HCT116 (cell line): Measurements from ENCODE around the gene QSOX1. TPM values are rescaled to one million over a fixed set of nuclear protein-coding genes. Genes with fewer than 3 reads are reported as not detected.

ENCODE experiments used
- ATAC-seq: fragments of 200-7000 bp; cut with Tn5 transposase; 2 replicates; pipeline ENCODE4 v1.9.1; 2020; ENCODE audit warnings: mild to moderate bottlenecking, moderate library complexity
- BruUV-seq: library from RNA; stranded (reverse); fragments of 400-500 nt; replicated peaks from 2 replicates; lab custom pipeline; 2021; lab: Mats Ljungman, UMichigan
- CTCF ChIA-PET: fragments of 300-600 bp; sonication (Branson Sonifier 250); formaldehyde crosslinking; loops from one replicate; lab custom pipeline; 2021; ENCODE audit warnings: antibody characterized with exemption; lab: Charles Lee
- POLR2A ChIA-PET: fragments of 300-600, 350-600 bp; sonication (Branson Sonifier 250); formaldehyde crosslinking; loops from one replicate; lab custom pipeline; 2021; ENCODE audit warnings: antibody characterized with exemption; lab: Charles Lee
- RAD21 ChIA-PET, 2 experiments: fragments of 300-600 bp; sonication (Branson Sonifier 250); formaldehyde crosslinking; loops; one replicate each; lab custom pipeline; 2023; ENCODE audit warnings: low total read pairs in 2 of 2; ENCODE audit not compliant: uncharacterized antibody in 2 of 2, unreplicated experiment in 2 of 2, low non-redundant PET in 1 of 2; lab: Charles Lee
- DNase-seq: peaks from one replicate; pipeline ENCODE4 v3.0.0-alpha.2; 2010; ENCODE audit warnings: low read depth, low spot score
- H2AFZ ChIP-seq: fragments of 200-600 bp; shearing (Covaris generic), sonication (generic); 2 replicates; pipeline ENCODE4 v1.6.1; 2017; ENCODE audit warnings: low read depth, mixed run types, mixed read lengths, antibody characterized with exemption, low read length; ENCODE audit not compliant: poor library complexity, severe bottlenecking
- H3K27ac ChIP-seq: 2 replicates; pipeline ENCODE4 v1.5.1; 2012; ENCODE audit warnings: low read depth, low read length
- H3K27me3 ChIP-seq: fragments of 200-600 bp; sonication (generic); 2 replicates; pipeline ENCODE4 v1.6.1; 2016; ENCODE audit warnings: mixed run types, low read length, mixed read lengths; ENCODE audit not compliant: insufficient read depth
- H3K36me3 ChIP-seq, 2 experiments: fragments of 200-500 bp in 1 of 2; fragments of 200-600 bp in 1 of 2; sonication (Bioruptor generic) in 1 of 2; sonication (generic) in 1 of 2; 2 replicates each; pipeline versions ENCODE4 v1.5.1 to v1.6.1; 2014 to 2016; ENCODE audit warnings: low read length in 2 of 2, inconsistent platforms in 1 of 2, mixed read lengths in 1 of 2, mixed run types in 1 of 2; ENCODE audit not compliant: insufficient read depth in 2 of 2, control insufficient read depth in 1 of 2
- H3K4me1 ChIP-seq, 2 experiments: fragments of 200-600 bp in 1 of 2; sonication (generic) in 1 of 2; 2 replicates each; pipeline versions ENCODE4 v1.5.1 to v1.6.1; 2012 to 2017; ENCODE audit warnings: low read length in 2 of 2, inconsistent platforms in 1 of 2, mild to moderate bottlenecking in 1 of 2, mixed read lengths in 1 of 2, mixed run types in 1 of 2, moderate library complexity in 1 of 2; ENCODE audit not compliant: insufficient read depth in 2 of 2, control insufficient read depth in 1 of 2
- H3K4me2 ChIP-seq: fragments of 200-600 bp; sonication (generic); 2 replicates; pipeline ENCODE4 v1.6.1; 2017; ENCODE audit warnings: mixed run types, low read length, mixed read lengths
- H3K4me3 ChIP-seq, 2 experiments: fragments of 200-600 bp in 1 of 2; sonication (generic) in 1 of 2; replicated peaks in 1 of 2; 2 replicates each; pipeline ENCODE4 v1.5.1; 2011 to 2016; ENCODE audit warnings: low read length in 2 of 2, control low read depth in 1 of 2, low read depth in 1 of 2, mild to moderate bottlenecking in 1 of 2, mixed read lengths in 1 of 2, mixed run types in 1 of 2
- H3K79me2 ChIP-seq: fragments of 200-600 bp; sonication (generic); 2 replicates; pipeline ENCODE4 v1.6.1; 2017; ENCODE audit warnings: mild to moderate bottlenecking, mixed run types, low read length, moderate library complexity, mixed read lengths; ENCODE audit not compliant: insufficient read depth
- H3K9ac ChIP-seq: fragments of 200-600 bp; sonication (generic); 2 replicates; pipeline ENCODE4 v1.6.1; 2016; ENCODE audit warnings: low read length, mixed read lengths
- H3K9me2 ChIP-seq: fragments of 200-600 bp; sonication (generic), shearing (Covaris generic); 2 replicates; pipeline ENCODE4 v1.6.1; 2017; ENCODE audit warnings: mixed run types, mild to moderate bottlenecking, moderate library complexity; ENCODE audit not compliant: insufficient read depth
- H3K9me3 ChIP-seq, 2 experiments: fragments of 200-500 bp in 1 of 2; fragments of 200-600 bp in 1 of 2; sonication (Bioruptor generic) in 1 of 2; sonication (generic) in 1 of 2; 2 replicates each; pipeline ENCODE4 v1.6.1; 2014 to 2017; ENCODE audit warnings: low read length in 2 of 2, mixed read lengths in 2 of 2, inconsistent platforms in 1 of 2, low read depth in 1 of 2, mild to moderate bottlenecking in 1 of 2, mixed run types in 1 of 2, moderate library complexity in 1 of 2; ENCODE audit not compliant: control insufficient read depth in 1 of 2, insufficient read depth in 1 of 2
- H4K20me1 ChIP-seq: fragments of 200-600 bp; sonication (generic), shearing (Covaris generic); 2 replicates; pipeline ENCODE4 v1.6.1; 2017; ENCODE audit warnings: mixed run types, mild to moderate bottlenecking, moderate library complexity; ENCODE audit not compliant: insufficient read depth
- ELF1 ChIP-seq: IDR thresholded peaks from 2 replicates; pipeline ENCODE4 v1.6.1; 2012; ENCODE audit warnings: low read depth, borderline replicate concordance
- EZH2 ChIP-seq: fragments of 200-600 bp; sonication (generic); IDR thresholded peaks from 2 replicates; pipeline ENCODE4 v1.6.1; 2017; ENCODE audit warnings: antibody characterized with exemption, mixed run types
- EZH2phosphoT487 ChIP-seq: fragments of 200-600 bp; IDR thresholded peaks from 2 replicates; pipeline ENCODE4 v1.6.1; 2018; ENCODE audit warnings: antibody characterized with exemption, borderline replicate concordance
- POLR2A ChIP-seq: IDR thresholded peaks from 2 replicates; pipeline ENCODE4 v1.7.0; 2011; ENCODE audit warnings: borderline replicate concordance; ENCODE audit not compliant: insufficient read depth, insufficient read length; ENCODE audit errors: extremely low read depth
- POLR2AphosphoS5 ChIP-seq: IDR thresholded peaks from 2 replicates; pipeline ENCODE4 v1.6.1; 2011; ENCODE audit warnings: mild to moderate bottlenecking, low read depth, low read length, moderate library complexity
- RAD21 ChIP-seq: IDR thresholded peaks from 2 replicates; pipeline ENCODE4 v1.6.1; 2012; ENCODE audit warnings: low read depth, mild to moderate bottlenecking
- SIN3A ChIP-seq: IDR thresholded peaks from 2 replicates; pipeline ENCODE4 v1.6.1; 2012; ENCODE audit warnings: low read depth
- ZFX ChIP-seq: fragments of 450-650 bp; IDR thresholded peaks from 2 replicates; pipeline ENCODE4 v1.6.1; 2017
- intact Hi-C: fragments of 100-400 bp; cut with micrococcal nuclease; formaldehyde crosslinking; loops from 2 replicates; pipeline ENCODE4 v1.10.0; 2022
- total RNA-seq: library from RNA; stranded (reverse); gene quantifications from one replicate; pipeline ENCODE4 v1.2.1, GENCODE V29; 2021; ENCODE audit not compliant: unreplicated experiment
- TF ChIP-seq, protein P1 (sequence below), 3 experiments: fragments of 200-600 bp in 1 of 3; sonication (generic) in 1 of 3; IDR thresholded peaks in 2 of 3; conservative IDR thresholded peaks in 1 of 3; 2 replicates each; pipeline ENCODE4 v1.5.1; 2012 to 2017; ENCODE audit warnings: low read depth in 2 of 3, low read length in 2 of 3, antibody characterized with exemption in 1 of 3, borderline replicate concordance in 1 of 3, control low read depth in 1 of 3, mild to moderate bottlenecking in 1 of 3, mixed read lengths in 1 of 3, mixed run types in 1 of 3, moderate library complexity in 1 of 3; ENCODE audit not compliant: insufficient read depth in 1 of 3

QSOX1 gene
- total RNA-seq, 1 experiment from 2014 or later = 89.2 TPM

DNA sequence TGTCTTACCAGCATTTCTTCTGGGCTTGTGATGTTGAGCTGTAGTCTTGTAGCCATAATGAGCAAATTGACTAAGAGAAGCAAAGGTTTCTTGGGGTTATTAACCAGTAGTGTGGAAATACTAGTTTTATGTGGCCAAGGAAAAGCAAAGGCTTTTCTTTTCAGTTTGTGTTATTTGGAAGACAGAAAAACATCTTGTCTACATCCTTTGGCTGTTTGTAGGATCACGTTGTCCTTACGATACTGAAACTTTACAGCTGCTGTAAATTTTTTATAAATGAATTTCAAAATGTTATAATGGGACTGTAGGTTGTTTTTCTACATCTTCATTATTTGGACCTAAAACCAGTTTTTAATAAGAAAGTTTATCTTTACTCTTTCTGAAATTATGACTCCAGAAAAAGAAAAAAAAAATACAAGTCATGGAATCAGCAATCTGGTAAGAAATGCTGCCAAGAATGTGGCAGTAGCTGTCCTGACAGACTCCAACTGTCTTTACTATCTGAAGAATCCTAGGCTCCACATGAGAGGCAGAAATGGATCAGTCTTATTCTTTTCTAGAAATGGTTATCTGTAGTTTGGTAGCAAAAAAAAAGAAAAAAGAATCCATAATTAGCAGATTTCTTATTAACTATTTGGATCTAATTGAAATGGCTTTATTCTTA, 41.6 kb upstream of the QSOX1 start:
- Histone ChIP-seq H4K20me1 (no peaks in the 10 kb centered on the region), H3K36me3 (peaks cover 6 to 14% of the 10 kb centered on the region in 2 experiments; a peak in 3 of 4 replicates), H3K4me1 (peaks cover 0 to 15% of the 10 kb centered on the region in 2 experiments; a peak in 2 of 4 replicates), H3K4me2 (no peak overlapping the region), H2AFZ (no peak overlapping the region), H3K27me3 (no peaks in the 10 kb centered on the region), H3K9me2 (no peaks in the 10 kb centered on the region; the same call in 1 of the 2 replicates), H3K4me3 (no peak overlapping the region), H3K27ac (no peak overlapping the region), H3K9me3 (no peaks in the 10 kb centered on the region), H3K79me2 (no peaks in the 10 kb centered on the region), H3K9ac (no peak overlapping the region)
- intact Hi-C loops = no loop called here
- RAD21 ChIA-PET = no interaction called here
- BruUV-seq = no TSS peak
- CTCF ChIA-PET = no interaction called here
- DNase-seq = no peak
- TF ChIP-seq EZH2 (no peak), SIN3A (no peak), POLR2AphosphoS5 (no peak), ZFX (no peak), EZH2phosphoT487 (no peak), RAD21 (no peak), POLR2A (no peak), ELF1 (no peak)
- TF ChIP-seq, protein P1, sequence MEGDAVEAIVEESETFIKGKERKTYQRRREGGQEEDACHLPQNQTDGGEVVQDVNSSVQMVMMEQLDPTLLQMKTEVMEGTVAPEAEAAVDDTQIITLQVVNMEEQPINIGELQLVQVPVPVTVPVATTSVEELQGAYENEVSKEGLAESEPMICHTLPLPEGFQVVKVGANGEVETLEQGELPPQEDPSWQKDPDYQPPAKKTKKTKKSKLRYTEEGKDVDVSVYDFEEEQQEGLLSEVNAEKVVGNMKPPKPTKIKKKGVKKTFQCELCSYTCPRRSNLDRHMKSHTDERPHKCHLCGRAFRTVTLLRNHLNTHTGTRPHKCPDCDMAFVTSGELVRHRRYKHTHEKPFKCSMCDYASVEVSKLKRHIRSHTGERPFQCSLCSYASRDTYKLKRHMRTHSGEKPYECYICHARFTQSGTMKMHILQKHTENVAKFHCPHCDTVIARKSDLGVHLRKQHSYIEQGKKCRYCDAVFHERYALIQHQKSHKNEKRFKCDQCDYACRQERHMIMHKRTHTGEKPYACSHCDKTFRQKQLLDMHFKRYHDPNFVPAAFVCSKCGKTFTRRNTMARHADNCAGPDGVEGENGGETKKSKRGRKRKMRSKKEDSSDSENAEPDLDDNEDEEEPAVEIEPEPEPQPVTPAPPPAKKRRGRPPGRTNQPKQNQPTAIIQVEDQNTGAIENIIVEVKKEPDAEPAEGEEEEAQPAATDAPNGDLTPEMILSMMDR (IDR thresholded peaks at IDR 0.05 in 2 of 3, conservative IDR thresholded peaks at IDR 0.05 in 1 of 3; ENCODE audit: borderline replicate concordance in 1 of 3, insufficient read depth in 1 of 3, low read depth in 2 of 3, low read length in 2 of 3) = no peak
- no peak for ATAC-seq
- POLR2A ChIA-PET = no interaction called here
